IPS-18c (cell line): ENCODE results near the gene PARP16.
"Not testable (repeated sequence)": the region's sequence is repeated elsewhere in the genome, so short reads cannot be mapped to it uniquely, and the experiment has no call there.

ENCODE experiments used
- H3K4me3 ChIP-seq: 2 replicates; pipeline ENCODE4 v1.7.0; 2013; ENCODE audit warnings: low read depth, mild to moderate bottlenecking, low read length, moderate library complexity; ENCODE audit not compliant: insufficient read depth
- H3K9me3 ChIP-seq: one replicate; pipeline ENCODE4 v1.6.1; 2013; ENCODE audit warnings: mild to moderate bottlenecking, low read length, moderate library complexity; ENCODE audit not compliant: control insufficient read depth, insufficient read depth

The PARP16 gene

GRCh38 chr15:65258375-65259262 lies 28.1 kb downstream of the PARP16 start:
- no peaks in the 10 kb centered on the region for H3K9me3 ChIP-seq
- no peak overlapping the region for H3K4me3 ChIP-seq

- H3K4me3 ChIP-seq: no peak overlapping the region
- no peaks in the 10 kb centered on the region for H3K9me3 ChIP-seq
Observed at GRCh38 chr15:65255486-65256140, 31.1 kb downstream of the PARP16 start.

DNA sequence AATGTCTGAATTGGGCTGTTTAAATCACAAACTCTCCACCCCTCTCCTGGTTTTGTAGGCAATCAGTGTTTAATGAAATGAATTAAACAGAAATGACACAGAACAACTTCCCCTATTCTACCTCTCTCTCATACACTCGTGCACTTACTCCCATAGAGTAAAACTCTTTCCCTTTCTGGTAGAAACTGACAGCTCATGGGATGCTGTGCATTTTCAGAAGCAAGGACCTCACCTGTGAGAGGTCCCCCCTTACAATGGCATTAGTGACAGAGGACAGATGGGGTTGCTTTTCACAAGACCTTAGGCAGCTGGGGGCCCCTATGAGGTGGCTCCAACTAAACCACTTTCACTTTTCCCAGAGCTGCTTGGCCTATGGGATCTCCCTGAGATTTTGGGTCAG lies 31.9 kb downstream of the PARP16 start:
- Histone ChIP-seq H3K9me3 (no peaks in the 10 kb centered on the region), H3K4me3 (no peak overlapping the region)

DNA sequence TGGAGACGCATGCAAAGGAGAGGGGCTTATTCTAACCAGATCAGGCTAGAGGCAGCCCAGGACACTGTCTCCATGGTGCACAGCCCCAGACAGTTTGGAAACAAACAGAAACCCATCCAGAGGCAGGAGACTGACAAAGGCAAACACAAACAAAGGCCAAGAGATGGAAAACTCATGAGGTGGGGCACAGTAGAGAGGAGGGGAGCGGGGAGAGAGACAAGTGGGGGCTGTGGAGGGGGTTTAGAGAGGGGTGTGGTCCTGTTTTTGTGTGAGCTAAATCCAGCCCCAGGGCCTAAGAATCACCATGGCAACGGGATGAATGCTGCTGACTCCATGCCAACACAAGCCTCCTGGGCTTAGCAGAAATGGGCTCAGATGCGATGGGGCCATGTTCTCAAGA lies 32.3 kb downstream of the PARP16 start:
- no peak overlapping the region for H3K4me3 ChIP-seq
- no peaks in the 10 kb centered on the region for H3K9me3 ChIP-seq

- no peaks in the 10 kb centered on the region for H3K9me3 ChIP-seq
- H3K4me3 ChIP-seq: no peak overlapping the region; the same call in 1 of the 2 replicates
Observed at GRCh38 chr15:65249641-65250040, 37.0 kb downstream of the PARP16 start.

DNA sequence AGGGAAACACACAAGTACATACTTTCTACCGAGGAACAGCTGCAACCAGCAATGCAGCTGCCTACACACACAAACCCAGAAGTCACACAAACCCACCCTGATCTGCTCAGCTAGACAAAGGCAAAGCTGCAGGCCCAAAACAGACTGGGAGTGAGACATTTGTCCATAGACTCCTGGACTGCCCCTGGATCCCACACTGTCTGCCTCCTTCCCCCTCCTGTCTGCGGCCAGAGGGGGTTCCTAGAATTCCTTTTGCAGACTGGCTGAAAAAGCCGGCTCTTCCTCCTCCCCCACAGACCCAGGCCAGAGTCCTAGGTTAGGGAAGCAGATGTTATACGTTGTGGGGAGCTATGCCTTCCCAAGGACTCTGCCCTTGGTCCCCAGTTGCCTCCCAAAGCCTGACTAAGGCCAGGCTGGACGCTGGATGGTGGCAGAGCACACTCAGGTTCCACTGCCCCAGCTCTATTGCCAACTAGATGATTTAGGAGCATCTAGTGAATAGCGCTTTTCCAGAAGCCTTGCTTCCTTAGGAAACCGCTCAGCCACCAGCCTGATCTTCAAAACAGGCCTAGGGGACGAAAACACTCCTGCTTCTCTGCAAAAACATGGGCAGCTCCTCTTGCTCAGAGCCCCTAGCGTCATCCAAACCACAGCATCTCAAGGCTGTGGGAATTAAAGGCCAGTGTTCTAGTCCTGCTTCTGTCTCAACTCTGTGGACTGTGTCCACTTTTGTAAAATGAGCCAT lies 38.0 kb downstream of the PARP16 start:
- H3K9me3 ChIP-seq: no peaks in the 10 kb centered on the region
- H3K4me3 ChIP-seq: no peak overlapping the region

- H3K4me3 ChIP-seq: no peak overlapping the region
- H3K9me3 ChIP-seq: no peaks in the 10 kb centered on the region
Observed at GRCh38 chr15:65246939-65247338, 39.7 kb downstream of the PARP16 start.

DNA sequence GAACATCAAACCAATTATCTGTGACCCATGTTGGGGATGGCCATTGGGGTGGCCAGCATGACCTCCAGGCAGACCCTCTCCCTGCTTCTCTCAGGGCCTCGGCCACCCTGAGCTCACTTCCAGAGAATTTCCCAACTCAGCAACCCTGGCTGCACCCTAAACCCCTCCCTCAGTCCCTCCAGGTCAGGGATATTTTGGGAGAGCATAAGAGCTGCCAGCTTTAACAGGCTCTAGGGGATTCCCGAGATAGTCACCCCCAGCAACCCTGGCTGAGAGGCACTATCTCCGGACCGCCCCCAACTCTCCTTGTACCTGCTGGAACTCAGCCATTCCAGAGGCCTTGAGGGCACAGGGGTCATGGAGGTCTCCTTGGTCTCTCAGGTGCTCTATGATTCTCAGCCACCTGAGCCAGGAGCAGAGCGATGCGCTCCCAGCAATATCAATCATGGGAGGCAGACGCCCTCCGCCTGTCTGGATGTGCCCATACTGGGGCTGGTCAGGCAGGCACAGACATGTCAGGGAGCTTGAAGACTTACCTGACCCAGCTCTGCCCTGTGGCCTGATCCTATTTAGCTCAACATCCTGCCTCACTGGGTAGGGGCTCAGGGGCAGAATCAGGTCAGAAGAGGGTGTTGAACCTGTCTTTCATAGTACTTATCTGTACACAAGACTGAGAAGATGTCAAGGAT lies 40.5 kb downstream of the PARP16 start:
- H3K4me3 ChIP-seq: no peak overlapping the region
- H3K9me3 ChIP-seq: no peaks in the 10 kb centered on the region

GRCh38 chr15:65245096-65245856 lies 41.4 kb downstream of the PARP16 start:
- no peak overlapping the region for H3K4me3 ChIP-seq
- H3K9me3 ChIP-seq: no peaks in the 10 kb centered on the region

- no peak overlapping the region for H3K4me3 ChIP-seq
- H3K9me3 ChIP-seq: no peaks in the 10 kb centered on the region
Observed at GRCh38 chr15:65244638-65245037, 42.0 kb downstream of the PARP16 start.

DNA sequence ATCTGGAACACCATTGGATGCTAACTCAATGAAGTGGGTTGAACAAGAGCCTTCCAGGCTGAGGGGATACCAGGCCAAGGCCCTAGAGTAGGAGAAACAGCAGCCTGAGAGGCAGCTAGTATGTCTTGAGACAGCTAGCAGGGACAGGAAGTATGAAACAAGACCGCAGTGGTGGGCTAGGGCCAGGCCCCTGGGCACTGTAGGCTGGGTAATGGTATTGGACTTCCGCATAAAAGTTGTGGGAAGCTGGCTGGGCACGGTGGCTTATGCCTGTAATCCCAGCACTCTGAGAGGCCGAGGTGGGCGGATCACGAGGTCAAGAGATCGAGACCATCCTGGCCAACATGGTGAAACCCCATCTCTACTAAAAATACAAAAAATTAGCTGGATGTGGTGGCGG lies 50.2 kb downstream of the PARP16 start:
- not testable (repeated sequence) for H3K9me3 ChIP-seq, H3K4me3 ChIP-seq

GRCh38 chr15:65233696-65234095 lies 53.0 kb downstream of the PARP16 start:
- H3K4me3 ChIP-seq: no peak overlapping the region
- no peaks in the 10 kb centered on the region for H3K9me3 ChIP-seq

DNA sequence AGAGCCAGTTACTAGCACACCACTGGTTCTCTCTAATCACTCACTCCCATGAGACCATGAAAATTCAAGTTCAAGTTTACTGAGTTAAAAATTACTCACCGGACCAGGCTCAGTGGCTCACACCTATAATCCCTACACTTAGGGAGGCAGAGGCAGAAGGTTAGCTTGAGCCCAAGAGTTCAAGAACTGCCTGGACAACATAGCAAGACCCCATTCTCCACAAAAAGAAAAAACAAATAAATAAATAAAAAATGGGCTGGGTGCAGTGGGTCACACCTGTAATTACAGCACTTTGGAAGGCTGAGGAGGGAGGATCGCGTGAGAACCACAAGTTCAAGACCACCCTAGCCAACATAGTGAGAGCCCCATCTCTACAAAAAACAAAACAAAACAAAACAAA lies 54.2 kb downstream of the PARP16 start:
- H3K4me3 ChIP-seq: no peak overlapping the region

DNA sequence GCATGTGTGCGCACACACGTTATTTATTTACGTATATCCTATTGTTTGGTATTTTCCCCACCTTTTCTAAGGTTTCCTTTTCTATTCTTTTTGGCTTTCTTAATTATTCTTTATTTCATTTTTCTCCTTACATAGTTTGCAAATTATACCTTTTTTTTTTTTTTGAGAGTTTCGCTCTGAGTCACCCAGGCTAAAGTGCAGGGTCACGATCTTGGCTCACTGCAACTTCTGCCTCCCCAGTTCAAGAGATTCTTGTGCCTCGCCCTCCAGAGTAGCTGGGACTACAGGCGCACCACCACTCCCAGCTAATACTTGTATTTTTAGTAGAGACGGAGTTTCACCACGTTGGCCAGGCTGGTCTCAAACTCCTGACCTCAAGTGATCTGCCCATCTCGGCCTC lies 55.4 kb downstream of the PARP16 start:
- Histone ChIP-seq H3K9me3 (no peaks in the 10 kb centered on the region), H3K4me3 (no peak overlapping the region)

More for the DNA sequence above, 54.2 kb downstream of the PARP16 start:
- H3K9me3 ChIP-seq: no peaks in the 10 kb centered on the region

GRCh38 chr15:65226901-65227300 lies 59.8 kb downstream of the PARP16 start:
- not testable (repeated sequence) for H3K4me3 ChIP-seq, H3K9me3 ChIP-seq

DNA sequence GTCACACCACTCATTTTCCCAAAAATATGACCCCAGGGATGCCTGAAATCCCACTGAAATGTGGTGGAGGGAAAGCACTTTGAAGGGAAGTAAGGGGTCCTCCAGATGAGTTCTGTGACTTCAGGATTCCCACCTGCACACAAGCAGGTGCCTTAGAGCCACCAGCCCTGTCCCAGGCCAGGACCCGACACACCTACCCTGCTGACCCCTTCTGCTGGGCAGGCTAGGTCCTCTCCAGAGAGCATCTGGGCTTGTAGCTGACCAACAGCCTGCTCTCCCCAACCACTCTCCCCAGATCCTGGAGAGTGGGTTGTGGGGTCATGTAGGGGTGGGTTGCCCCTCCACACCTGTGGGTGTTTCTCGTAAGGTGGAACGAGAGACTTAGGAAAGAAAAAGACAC lies 60.5 kb downstream of the PARP16 start:
- no peak overlapping the region; the same call in 1 of the 2 replicates for H3K4me3 ChIP-seq
- no peaks in the 10 kb centered on the region for H3K9me3 ChIP-seq

GRCh38 chr15:65223996-65224395 lies 62.7 kb downstream of the PARP16 start:
- no peaks in the 10 kb centered on the region for H3K9me3 ChIP-seq
- H3K4me3 ChIP-seq: no peak overlapping the region
